ENCODE results near the gene DDX25.

DNA sequence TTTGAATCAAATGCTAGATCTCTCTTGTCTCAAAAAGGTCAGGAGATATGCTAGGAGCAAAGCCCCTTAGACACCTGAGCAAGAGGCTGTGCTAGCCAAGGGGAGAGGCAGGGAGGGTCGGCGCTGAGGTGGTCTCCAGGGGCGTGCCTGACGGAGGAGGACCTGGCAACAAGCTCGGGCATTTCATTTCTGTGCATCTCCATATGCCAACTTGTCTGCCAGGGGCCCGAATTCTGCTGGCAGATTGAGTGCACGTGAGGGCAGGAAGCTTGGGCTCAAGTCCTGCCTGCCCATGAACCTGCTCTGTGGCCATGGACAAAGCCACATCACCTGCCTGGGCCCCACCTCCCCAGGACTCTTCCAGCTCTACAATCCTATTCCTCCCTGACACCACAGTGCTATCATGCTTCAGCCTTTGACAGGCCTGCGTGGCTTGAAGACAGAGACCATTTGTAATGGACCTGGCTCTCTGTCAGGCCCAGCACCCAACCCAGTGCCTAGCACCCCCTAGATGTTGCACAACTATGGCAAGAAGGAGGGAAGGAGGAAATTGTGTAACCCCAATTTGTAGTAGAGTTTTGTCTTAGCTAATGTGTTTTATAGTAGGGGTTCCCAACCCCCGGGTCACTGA is 25.3 kb downstream of the DDX25 start:
- TF ChIP-seq TCF7L2 (IDR thresholded peaks at IDR 0.05; ENCODE audit: borderline replicate concordance, extremely low read depth, insufficient read depth, insufficient read length) (no peak), EZH2phosphoT487 (IDR thresholded peaks at IDR 0.05; ENCODE audit: borderline replicate concordance) (no peak), POLR2A (IDR thresholded peaks at IDR 0.05; ENCODE audit: borderline replicate concordance, extremely low read depth, insufficient read depth, insufficient read length) (no peak), JUND (IDR thresholded peaks at IDR 0.05) (no peak), RAD21 (IDR thresholded peaks at IDR 0.05; ENCODE audit: low read depth) (no peak), SIN3A (IDR thresholded peaks at IDR 0.05; ENCODE audit: low read depth) (no peak), SRF (IDR thresholded peaks at IDR 0.05; ENCODE audit: low read depth) (no peak), EGR1 (IDR thresholded peaks at IDR 0.05; ENCODE audit: low read depth) (no peak), ZNF274 (IDR thresholded peaks at IDR 0.05; ENCODE audit: low read depth, low read length) (no peak), SP1 (IDR thresholded peaks at IDR 0.05; ENCODE audit: low read depth) (no peak), EZH2 (IDR thresholded peaks at IDR 0.05) (no peak), FOSL1 (IDR thresholded peaks at IDR 0.05; ENCODE audit: low read depth) (no peak)
- TF ChIP-seq, protein P1, sequence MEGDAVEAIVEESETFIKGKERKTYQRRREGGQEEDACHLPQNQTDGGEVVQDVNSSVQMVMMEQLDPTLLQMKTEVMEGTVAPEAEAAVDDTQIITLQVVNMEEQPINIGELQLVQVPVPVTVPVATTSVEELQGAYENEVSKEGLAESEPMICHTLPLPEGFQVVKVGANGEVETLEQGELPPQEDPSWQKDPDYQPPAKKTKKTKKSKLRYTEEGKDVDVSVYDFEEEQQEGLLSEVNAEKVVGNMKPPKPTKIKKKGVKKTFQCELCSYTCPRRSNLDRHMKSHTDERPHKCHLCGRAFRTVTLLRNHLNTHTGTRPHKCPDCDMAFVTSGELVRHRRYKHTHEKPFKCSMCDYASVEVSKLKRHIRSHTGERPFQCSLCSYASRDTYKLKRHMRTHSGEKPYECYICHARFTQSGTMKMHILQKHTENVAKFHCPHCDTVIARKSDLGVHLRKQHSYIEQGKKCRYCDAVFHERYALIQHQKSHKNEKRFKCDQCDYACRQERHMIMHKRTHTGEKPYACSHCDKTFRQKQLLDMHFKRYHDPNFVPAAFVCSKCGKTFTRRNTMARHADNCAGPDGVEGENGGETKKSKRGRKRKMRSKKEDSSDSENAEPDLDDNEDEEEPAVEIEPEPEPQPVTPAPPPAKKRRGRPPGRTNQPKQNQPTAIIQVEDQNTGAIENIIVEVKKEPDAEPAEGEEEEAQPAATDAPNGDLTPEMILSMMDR (IDR thresholded peaks at IDR 0.05 in 2 of 3, conservative IDR thresholded peaks at IDR 0.05 in 1 of 3; ENCODE audit: borderline replicate concordance in 1 of 3, insufficient read depth in 1 of 3, low read depth in 2 of 3, low read length in 2 of 3): no peak
